HepG2 (cell line): Measurements from ENCODE around the gene ADGRL3.
"Not testable (repeated sequence)": the region's sequence is repeated elsewhere in the genome, so short reads cannot be mapped to it uniquely, and the experiment has no call there.

Experiments
- ATF2 ChIP-seq: sonication (generic); formaldehyde crosslinking; IDR thresholded peaks from 2 replicates; pipeline ENCODE4 v1.4.0; 2020; ENCODE audit warnings: missing genetic modification reagents
- ATF4 ChIP-seq, 2 experiments: fragments of 450-650 bp in 1 of 2; sonication (generic) in 1 of 2; formaldehyde crosslinking; IDR thresholded peaks; 2 replicates each; pipeline versions ENCODE4 v1.5.0 to v1.8.0; 2020 to 2022; ENCODE audit warnings: mild to moderate bottlenecking in 1 of 2, missing genetic modification reagents in 1 of 2
- HOXA5 ChIP-seq: sonication (generic); formaldehyde crosslinking; IDR thresholded peaks from 2 replicates; pipeline ENCODE4 v1.4.0; 2020; ENCODE audit warnings: missing genetic modification reagents
- MED1 ChIP-seq: sonication (generic); formaldehyde crosslinking; IDR thresholded peaks from 2 replicates; pipeline ENCODE4 v1.4.0; 2020; ENCODE audit warnings: missing genetic modification reagents
- NFIC ChIP-seq: IDR thresholded peaks from 2 replicates; pipeline ENCODE4 v1.6.1; 2012; ENCODE audit warnings: mild to moderate bottlenecking, low read length, inconsistent platforms

- not testable (repeated sequence) for TF ChIP-seq ATF4 (CRISPR knock-in tag; IDR thresholded peaks at IDR 0.05); NFIC; MED1 (CRISPR knock-in tag); HOXA5 (CRISPR knock-in tag); ATF2 (CRISPR knock-in tag)
Observed at GRCh38 chr4:61852105-61852504, 652.0 kb downstream of the ADGRL3 start.
